BE2C (cell line): ENCODE results near the gene PIWIL4.

Experiments
- DNase-seq: peaks from one replicate; pipeline ENCODE4 v3.0.0-alpha.2; 2020
- H3K27me3 ChIP-seq: fragments of 250-450 bp; sonication (Bioruptor Pico); 2 replicates; pipeline ENCODE4 v1.5.1; 2020; ENCODE audit warnings: mild to moderate bottlenecking
- H3K36me3 ChIP-seq: fragments of 250-450 bp; sonication (Bioruptor Pico); 2 replicates; pipeline ENCODE4 v1.5.1; 2020; ENCODE audit warnings: mild to moderate bottlenecking
- H3K4me1 ChIP-seq: fragments of 250-450 bp; sonication (Bioruptor Pico); 2 replicates; pipeline ENCODE4 v1.5.1; 2020
- H3K4me3 ChIP-seq: 2 replicates; pipeline ENCODE4 v1.5.1; 2011; ENCODE audit warnings: low read depth, low read length
- H3K9me3 ChIP-seq: fragments of 250-450 bp; sonication (Bioruptor Pico); 2 replicates; pipeline ENCODE4 v1.5.1; 2020
- CTCF ChIP-seq: IDR thresholded peaks from 2 replicates; pipeline ENCODE4 v1.5.1; 2012; ENCODE audit warnings: mild to moderate bottlenecking, low read depth, low read length

Gene PIWIL4

GRCh38 chr11:94649964-94650623, 82.9 kb downstream of the PIWIL4 start:
- TF ChIP-seq CTCF = no peak
- H3K9me3 ChIP-seq = no peaks in the 10 kb centered on the region
- no peaks in the 10 kb centered on the region for H3K27me3 ChIP-seq
- no peaks in the 10 kb centered on the region for H3K36me3 ChIP-seq
- DNase-seq = no peak
- H3K4me3 ChIP-seq = no peak overlapping the region
- peaks cover 5% of the 10 kb centered on the region; the same call in 1 of the 2 replicates for H3K4me1 ChIP-seq

- no peaks in the 10 kb centered on the region for H3K27me3 ChIP-seq
- H3K4me1 ChIP-seq = peaks cover 5% of the 10 kb centered on the region; the same call in 1 of the 2 replicates
- no peak for TF ChIP-seq CTCF
- no peak for DNase-seq
- no peaks in the 10 kb centered on the region for H3K9me3 ChIP-seq
- H3K36me3 ChIP-seq = no peaks in the 10 kb centered on the region
- H3K4me3 ChIP-seq = no peak overlapping the region
These were observed 83.6 kb downstream of the PIWIL4 start for GRCh38 chr11:94650756-94651155.

- no peak for TF ChIP-seq CTCF
- H3K9me3 ChIP-seq = no peaks in the 10 kb centered on the region
- no peak overlapping the region for H3K4me3 ChIP-seq
- peaks cover 5% of the 10 kb centered on the region; the same call in 1 of the 2 replicates for H3K4me1 ChIP-seq
- H3K27me3 ChIP-seq = no peaks in the 10 kb centered on the region
- DNase-seq = no peak
- no peaks in the 10 kb centered on the region for H3K36me3 ChIP-seq
These were observed 85.6 kb downstream of the PIWIL4 start for GRCh38 chr11:94652735-94653284.

- Histone ChIP-seq H3K4me3 (no peak overlapping the region), H3K9me3 (no peaks in the 10 kb centered on the region), H3K4me1 (peaks cover 5% of the 10 kb centered on the region), H3K36me3 (no peaks in the 10 kb centered on the region), H3K27me3 (no peaks in the 10 kb centered on the region)
- no peak for DNase-seq
- no peak for TF ChIP-seq CTCF
These were observed 86.4 kb downstream of the PIWIL4 start for GRCh38 chr11:94653561-94653960.

GRCh38 chr11:94654201-94654600, 87.0 kb downstream of the PIWIL4 start:
- H3K36me3 ChIP-seq = no peaks in the 10 kb centered on the region
- no peak overlapping the region for H3K4me3 ChIP-seq
- no peak for TF ChIP-seq CTCF
- DNase-seq = no peak
- H3K9me3 ChIP-seq = no peaks in the 10 kb centered on the region
- H3K27me3 ChIP-seq = no peaks in the 10 kb centered on the region
- H3K4me1 ChIP-seq = peaks cover 5% of the 10 kb centered on the region

- Histone ChIP-seq H3K27me3 (no peaks in the 10 kb centered on the region), H3K4me1 (peaks cover 5% of the 10 kb centered on the region), H3K4me3 (no peak overlapping the region), H3K36me3 (no peaks in the 10 kb centered on the region), H3K9me3 (no peaks in the 10 kb centered on the region)
- no peak for TF ChIP-seq CTCF
- DNase-seq = no peak
These were observed 88.1 kb downstream of the PIWIL4 start for GRCh38 chr11:94655291-94655690.
